ENCODE results near the gene ZBED5.
A peak's percentile ranks its signal among the peaks of the same experiment; 100 is the strongest.
"Not testable (repeated sequence)": the region's sequence is repeated elsewhere in the genome, so short reads cannot be mapped to it uniquely, and the experiment has no call there.

Gene ZBED5

DNA sequence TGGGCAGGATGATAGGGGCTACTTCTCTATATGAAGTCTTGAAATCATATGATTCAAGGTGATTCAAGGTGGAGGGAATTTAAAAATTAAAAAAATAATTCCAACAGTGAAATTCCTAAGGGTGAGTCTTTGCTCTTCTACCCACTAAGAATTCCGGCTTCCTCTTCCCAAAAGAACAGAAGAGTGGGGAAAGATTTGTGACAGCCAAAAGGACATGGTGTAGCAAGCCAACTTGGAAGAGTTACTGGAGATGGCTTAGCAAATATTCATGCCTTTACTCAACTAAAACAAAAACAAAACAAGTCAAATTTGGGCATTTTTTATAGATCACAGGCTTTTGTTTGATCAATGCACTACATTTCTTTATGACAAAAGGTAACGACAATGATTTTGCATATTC is 12.3 kb downstream of the ZBED5 start:
- TF ChIP-seq, protein P1, sequence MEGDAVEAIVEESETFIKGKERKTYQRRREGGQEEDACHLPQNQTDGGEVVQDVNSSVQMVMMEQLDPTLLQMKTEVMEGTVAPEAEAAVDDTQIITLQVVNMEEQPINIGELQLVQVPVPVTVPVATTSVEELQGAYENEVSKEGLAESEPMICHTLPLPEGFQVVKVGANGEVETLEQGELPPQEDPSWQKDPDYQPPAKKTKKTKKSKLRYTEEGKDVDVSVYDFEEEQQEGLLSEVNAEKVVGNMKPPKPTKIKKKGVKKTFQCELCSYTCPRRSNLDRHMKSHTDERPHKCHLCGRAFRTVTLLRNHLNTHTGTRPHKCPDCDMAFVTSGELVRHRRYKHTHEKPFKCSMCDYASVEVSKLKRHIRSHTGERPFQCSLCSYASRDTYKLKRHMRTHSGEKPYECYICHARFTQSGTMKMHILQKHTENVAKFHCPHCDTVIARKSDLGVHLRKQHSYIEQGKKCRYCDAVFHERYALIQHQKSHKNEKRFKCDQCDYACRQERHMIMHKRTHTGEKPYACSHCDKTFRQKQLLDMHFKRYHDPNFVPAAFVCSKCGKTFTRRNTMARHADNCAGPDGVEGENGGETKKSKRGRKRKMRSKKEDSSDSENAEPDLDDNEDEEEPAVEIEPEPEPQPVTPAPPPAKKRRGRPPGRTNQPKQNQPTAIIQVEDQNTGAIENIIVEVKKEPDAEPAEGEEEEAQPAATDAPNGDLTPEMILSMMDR (IDR thresholded peaks at IDR 0.05), result no peak
- no peaks in the 10 kb centered on the region for H3K27me3 ChIP-seq
- H3K36me3 ChIP-seq, result no peaks in the 10 kb centered on the region
- no peak for DNase-seq
- H3K4me1 ChIP-seq, result peaks cover 0 to 16% (median 5%) of the 10 kb centered on the region in 4 donors
- H3K27ac ChIP-seq, result peak overlapping the region in 1 of 2 donors; percentile 29
- H3K4me3 ChIP-seq, result no peak overlapping the region
- H3K9me3 ChIP-seq, result no peaks in the 10 kb centered on the region
- intact Hi-C loops (cut with DNase I; ENCODE audit: low total_unique reads), result no loop called here

GRCh38 chr11:10844796-10845195 is 13.1 kb downstream of the ZBED5 start:
- Histone ChIP-seq H3K27me3 (no peaks in the 10 kb centered on the region), H3K9me3 (no peaks in the 10 kb centered on the region), H3K4me3 (no peak overlapping the region), H3K4me1 (peaks cover 0 to 16% (median 5%) of the 10 kb centered on the region in 4 donors), H3K36me3 (no peaks in the 10 kb centered on the region), H3K27ac (peak overlapping the region in 1 of 2 donors; percentile 29)
- DNase-seq, result no peak
- intact Hi-C loops (cut with DNase I; ENCODE audit: low total_unique reads), result no loop called here
- TF ChIP-seq, protein P1 (IDR thresholded peaks at IDR 0.05), result no peak

GRCh38 chr11:10844356-10844755 is 13.5 kb downstream of the ZBED5 start:
- TF ChIP-seq, protein P1 (IDR thresholded peaks at IDR 0.05), result no peak
- Histone ChIP-seq H3K4me1 (peaks cover 0 to 16% (median 5%) of the 10 kb centered on the region in 4 donors), H3K27ac (no peak overlapping the region), H3K36me3 (no peaks in the 10 kb centered on the region), H3K9me3 (no peaks in the 10 kb centered on the region), H3K27me3 (no peaks in the 10 kb centered on the region), H3K4me3 (no peak overlapping the region)
- intact Hi-C loops (cut with DNase I; ENCODE audit: low total_unique reads), result no loop called here
- DNase-seq, result no peak

- H3K27ac ChIP-seq, result no peak overlapping the region
- no peaks in the 10 kb centered on the region for H3K9me3 ChIP-seq
- H3K27me3 ChIP-seq, result peaks cover 0 to 3% of the 10 kb centered on the region in 2 donors
- H3K4me3 ChIP-seq, result no peak overlapping the region
- no peak for DNase-seq
- intact Hi-C loops (cut with DNase I; ENCODE audit: low total_unique reads), result no loop called here
- TF ChIP-seq, protein P1 (IDR thresholded peaks at IDR 0.05), result no peak
- no peaks in the 10 kb centered on the region for H3K36me3 ChIP-seq
- H3K4me1 ChIP-seq, result no peaks in the 10 kb centered on the region
Observed at GRCh38 chr11:10838881-10839280, 19.0 kb downstream of the ZBED5 start.

- peaks cover 0 to 3% of the 10 kb centered on the region in 2 donors for H3K27me3 ChIP-seq
- TF ChIP-seq, protein P1 (IDR thresholded peaks at IDR 0.05), result no peak
- no peaks in the 10 kb centered on the region for H3K9me3 ChIP-seq
- H3K4me1 ChIP-seq, result no peaks in the 10 kb centered on the region
- intact Hi-C loops (cut with DNase I; ENCODE audit: low total_unique reads), result no loop called here
- no peak for DNase-seq
- no peaks in the 10 kb centered on the region for H3K36me3 ChIP-seq
- no peak overlapping the region for H3K4me3 ChIP-seq
- H3K27ac ChIP-seq, result no peak overlapping the region
Observed at GRCh38 chr11:10838083-10838482, 19.8 kb downstream of the ZBED5 start.

- intact Hi-C loops (cut with DNase I; ENCODE audit: low total_unique reads); DNase-seq; H3K36me3 ChIP-seq; H3K4me3 ChIP-seq; H3K9me3 ChIP-seq; H3K27ac ChIP-seq; H3K4me1 ChIP-seq; H3K27me3 ChIP-seq: not testable (repeated sequence)
Observed at GRCh38 chr11:10836884-10837283, 21.0 kb downstream of the ZBED5 start.

Data from tibial artery (tissue), 4 donors.